ENCODE data around the gene GPR15. TPM values are rescaled to one million over a fixed set of nuclear protein-coding genes. Genes with fewer than 3 reads are reported as not detected.
A peak's percentile ranks its signal among the peaks of the same experiment; 100 is the strongest.

Gene GPR15
- total RNA-seq, 1 donor from 2014 or later, result not detected

DNA sequence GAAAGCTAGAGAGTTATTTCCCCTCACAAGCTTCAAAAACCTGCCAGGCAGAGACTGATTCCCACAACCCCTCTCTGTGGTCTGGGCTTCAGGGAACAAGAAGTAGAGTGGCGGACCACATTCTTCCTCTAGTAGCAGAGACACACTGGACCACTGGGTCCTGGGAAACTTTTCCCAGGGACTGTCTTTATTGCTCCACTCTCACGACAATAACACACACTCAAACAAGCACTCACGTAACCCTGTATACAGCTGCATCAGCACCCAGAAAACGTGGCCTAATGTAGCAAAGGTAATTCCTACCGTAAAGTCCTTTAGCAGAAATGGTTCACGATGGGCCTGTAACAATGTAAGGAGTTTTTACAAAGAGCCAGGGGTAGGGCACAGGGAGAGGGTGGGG lies 34.1 kb downstream of the GPR15 start:
- Mint-ChIP-seq H3K27me3 (ENCODE audit: unreplicated experiment) (peaks cover 48% of the 10 kb centered on the region), H3K36me3 (ENCODE audit: unreplicated experiment) (no peaks in the 10 kb centered on the region), H3K4me3 (ENCODE audit: unreplicated experiment) (no peak overlapping the region), H3K4me1 (ENCODE audit: unreplicated experiment) (no peaks in the 10 kb centered on the region), H3K9me3 (ENCODE audit: unreplicated experiment) (no peaks in the 10 kb centered on the region), H3K27ac (ENCODE audit: unreplicated experiment) (no peak overlapping the region)
- no peak for DNase-seq (ENCODE audit: extremely low spot score, unreplicated experiment)
- no peak for TF ChIP-seq CTCF (IDR thresholded peaks at IDR 0.05)

GRCh38 chr3:98567666-98568270 lies 36.0 kb downstream of the GPR15 start:
- H3K9me3 Mint-ChIP-seq (ENCODE audit: unreplicated experiment), result no peaks in the 10 kb centered on the region
- no peak overlapping the region for H3K27ac Mint-ChIP-seq (ENCODE audit: unreplicated experiment)
- no peak for DNase-seq (ENCODE audit: extremely low spot score, unreplicated experiment)
- H3K36me3 Mint-ChIP-seq (ENCODE audit: unreplicated experiment), result no peaks in the 10 kb centered on the region
- peaks cover 37% of the 10 kb centered on the region for H3K27me3 Mint-ChIP-seq (ENCODE audit: unreplicated experiment)
- no peak for TF ChIP-seq CTCF (IDR thresholded peaks at IDR 0.05)
- H3K4me3 Mint-ChIP-seq (ENCODE audit: unreplicated experiment), result no peak overlapping the region
- H3K4me1 Mint-ChIP-seq (ENCODE audit: unreplicated experiment), result no peaks in the 10 kb centered on the region

DNA sequence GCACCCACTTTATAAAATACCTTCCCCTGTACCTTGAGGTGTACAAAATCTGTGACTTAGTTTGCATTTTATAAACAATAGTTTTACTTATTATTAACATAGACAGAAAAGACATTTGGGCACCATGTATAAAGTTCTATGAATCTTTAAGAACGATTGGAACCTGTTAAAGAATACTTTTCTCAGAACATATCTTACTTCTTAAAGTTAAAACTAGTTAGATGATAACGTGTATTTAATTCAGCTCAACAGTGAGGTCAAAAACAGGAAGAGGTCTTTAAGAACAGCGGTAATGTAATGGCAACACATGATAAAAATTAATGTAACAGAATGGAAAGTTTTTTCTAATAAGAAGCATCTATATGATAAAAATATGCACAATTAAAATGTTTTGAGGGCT lies 36.6 kb downstream of the GPR15 start:
- H3K27ac Mint-ChIP-seq (ENCODE audit: unreplicated experiment), result no peak overlapping the region
- peaks cover 31% of the 10 kb centered on the region for H3K27me3 Mint-ChIP-seq (ENCODE audit: unreplicated experiment)
- H3K4me1 Mint-ChIP-seq (ENCODE audit: unreplicated experiment), result peaks cover 3% of the 10 kb centered on the region
- no peaks in the 10 kb centered on the region for H3K9me3 Mint-ChIP-seq (ENCODE audit: unreplicated experiment)
- no peak for TF ChIP-seq CTCF (IDR thresholded peaks at IDR 0.05)
- H3K36me3 Mint-ChIP-seq (ENCODE audit: unreplicated experiment), result no peaks in the 10 kb centered on the region
- no peak overlapping the region for H3K4me3 Mint-ChIP-seq (ENCODE audit: unreplicated experiment)
- no peak for DNase-seq (ENCODE audit: extremely low spot score, unreplicated experiment)

GRCh38 chr3:98573181-98573728 lies 41.5 kb downstream of the GPR15 start:
- H3K4me1 Mint-ChIP-seq (ENCODE audit: unreplicated experiment), result peaks cover 15% of the 10 kb centered on the region
- H3K36me3 Mint-ChIP-seq (ENCODE audit: unreplicated experiment), result peaks cover 11% of the 10 kb centered on the region
- no peak overlapping the region for H3K27ac Mint-ChIP-seq (ENCODE audit: unreplicated experiment)
- peak; percentile 61 for TF ChIP-seq CTCF (IDR thresholded peaks at IDR 0.05)
- peaks cover 4% of the 10 kb centered on the region for H3K27me3 Mint-ChIP-seq (ENCODE audit: unreplicated experiment)
- no peak overlapping the region for H3K4me3 Mint-ChIP-seq (ENCODE audit: unreplicated experiment)
- DNase-seq (ENCODE audit: extremely low spot score, unreplicated experiment), result no peak
- no peaks in the 10 kb centered on the region for H3K9me3 Mint-ChIP-seq (ENCODE audit: unreplicated experiment)

- no peaks in the 10 kb centered on the region for H3K9me3 Mint-ChIP-seq (ENCODE audit: unreplicated experiment)
- no peak overlapping the region for H3K4me3 Mint-ChIP-seq (ENCODE audit: unreplicated experiment)
- DNase-seq (ENCODE audit: extremely low spot score, unreplicated experiment), result no peak
- H3K27ac Mint-ChIP-seq (ENCODE audit: unreplicated experiment), result no peak overlapping the region
- no peak for TF ChIP-seq CTCF (IDR thresholded peaks at IDR 0.05)
- peaks cover 17% of the 10 kb centered on the region for H3K36me3 Mint-ChIP-seq (ENCODE audit: unreplicated experiment)
- peaks cover 2% of the 10 kb centered on the region for H3K27me3 Mint-ChIP-seq (ENCODE audit: unreplicated experiment)
- peaks cover 15% of the 10 kb centered on the region for H3K4me1 Mint-ChIP-seq (ENCODE audit: unreplicated experiment)
Observed at GRCh38 chr3:98574132-98574531, 42.4 kb downstream of the GPR15 start.

Measured in osteocyte (in vitro differentiated cells).